ENCODE data around the gene SPOCD1. TPM values are rescaled to one million over a fixed set of nuclear protein-coding genes. Genes with fewer than 3 reads are reported as not detected.

The SPOCD1 gene
- total RNA-seq, 4 donors from 2014 or later = 0.63 to 23.9 (median 23.2) TPM; not detected in 1

DNA sequence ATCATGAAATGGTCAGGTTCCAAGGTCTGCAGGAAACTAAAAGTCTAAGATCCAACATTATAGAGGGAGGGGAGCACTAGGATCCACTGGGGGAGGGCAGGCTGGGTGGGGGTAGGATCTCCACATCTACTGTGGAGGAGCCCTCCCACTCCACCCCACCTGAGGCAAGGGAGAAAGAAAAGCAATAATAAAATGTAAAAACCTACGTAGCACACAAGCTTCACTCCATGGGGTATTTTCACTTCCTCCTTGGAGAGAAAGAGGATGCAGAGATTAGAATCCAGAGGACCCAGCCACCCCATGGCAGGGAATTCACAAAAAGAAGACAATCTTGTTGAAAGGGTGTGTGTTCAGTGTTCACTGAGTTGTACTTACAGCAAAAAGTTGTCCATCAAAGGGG lies 14.4 kb downstream of the SPOCD1 start:
- DNase-seq (ENCODE audit: low spot score) = no peak
- TF ChIP-seq, protein P1, sequence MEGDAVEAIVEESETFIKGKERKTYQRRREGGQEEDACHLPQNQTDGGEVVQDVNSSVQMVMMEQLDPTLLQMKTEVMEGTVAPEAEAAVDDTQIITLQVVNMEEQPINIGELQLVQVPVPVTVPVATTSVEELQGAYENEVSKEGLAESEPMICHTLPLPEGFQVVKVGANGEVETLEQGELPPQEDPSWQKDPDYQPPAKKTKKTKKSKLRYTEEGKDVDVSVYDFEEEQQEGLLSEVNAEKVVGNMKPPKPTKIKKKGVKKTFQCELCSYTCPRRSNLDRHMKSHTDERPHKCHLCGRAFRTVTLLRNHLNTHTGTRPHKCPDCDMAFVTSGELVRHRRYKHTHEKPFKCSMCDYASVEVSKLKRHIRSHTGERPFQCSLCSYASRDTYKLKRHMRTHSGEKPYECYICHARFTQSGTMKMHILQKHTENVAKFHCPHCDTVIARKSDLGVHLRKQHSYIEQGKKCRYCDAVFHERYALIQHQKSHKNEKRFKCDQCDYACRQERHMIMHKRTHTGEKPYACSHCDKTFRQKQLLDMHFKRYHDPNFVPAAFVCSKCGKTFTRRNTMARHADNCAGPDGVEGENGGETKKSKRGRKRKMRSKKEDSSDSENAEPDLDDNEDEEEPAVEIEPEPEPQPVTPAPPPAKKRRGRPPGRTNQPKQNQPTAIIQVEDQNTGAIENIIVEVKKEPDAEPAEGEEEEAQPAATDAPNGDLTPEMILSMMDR (IDR thresholded peaks at IDR 0.05) = no peak
- ATAC-seq (ENCODE audit: low FRiP score) = no peak

DNA sequence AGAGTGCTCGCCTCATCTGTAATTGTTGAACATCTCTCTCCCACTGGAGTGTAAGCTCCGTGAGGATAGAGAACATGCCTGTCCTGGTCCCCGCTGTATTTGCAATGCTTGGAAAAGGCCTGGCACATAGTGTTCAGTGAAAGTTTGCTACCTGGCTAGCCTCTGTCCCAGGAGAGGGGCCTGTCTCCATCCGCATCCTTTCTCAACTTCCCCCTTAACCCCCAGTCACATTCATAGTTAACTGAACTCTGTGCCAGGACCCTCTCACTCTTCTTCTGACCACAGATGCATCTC lies 15.2 kb downstream of the SPOCD1 start:
- DNase-seq (ENCODE audit: low spot score) (peak; percentile 4), ATAC-seq (ENCODE audit: low FRiP score) (no peak)
- TF ChIP-seq, protein P1 (IDR thresholded peaks at IDR 0.05) = no peak

DNA sequence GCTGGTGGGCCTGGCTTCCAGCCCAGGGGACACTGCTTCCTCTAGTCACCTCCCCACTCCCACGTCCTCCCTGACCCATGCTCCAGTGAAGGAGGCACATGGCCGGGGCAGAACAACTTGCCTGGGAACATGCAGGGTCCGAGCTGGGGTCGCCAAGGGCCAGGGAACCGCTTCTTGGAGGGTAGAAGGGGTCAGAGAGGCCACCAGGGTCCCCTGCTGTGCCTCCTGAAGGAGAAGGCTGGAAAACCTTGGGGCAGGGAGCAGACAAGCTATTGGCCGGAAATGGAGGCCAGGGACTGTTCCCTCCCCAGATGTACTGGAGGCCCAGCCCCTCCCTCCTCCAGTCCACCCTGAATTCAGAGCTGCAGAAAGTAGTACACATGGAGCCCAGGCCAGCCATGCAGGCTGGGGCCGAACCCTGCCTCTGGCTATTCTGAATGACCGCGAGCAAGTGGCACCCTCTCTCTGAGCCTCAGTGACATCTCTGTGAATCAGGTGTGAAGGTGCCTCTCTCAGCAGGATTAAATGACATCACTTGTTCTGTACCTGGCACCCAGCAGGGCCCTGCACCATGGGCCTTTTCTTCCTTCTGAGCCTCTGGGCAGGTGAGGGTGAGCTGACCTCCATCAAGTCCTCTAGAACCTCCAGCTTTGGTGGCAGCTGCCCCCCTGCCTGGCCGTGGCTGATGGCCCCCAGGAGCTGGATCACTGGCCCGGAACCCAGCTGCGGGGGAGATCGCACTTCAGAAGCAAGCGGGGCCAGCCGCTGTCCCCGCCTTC lies 15.7 kb downstream of the SPOCD1 start:
- DNase-seq (ENCODE audit: low spot score) (peak; percentile 10), ATAC-seq (ENCODE audit: low FRiP score) (no peak)
- TF ChIP-seq, protein P1 (IDR thresholded peaks at IDR 0.05) = no peak

DNA sequence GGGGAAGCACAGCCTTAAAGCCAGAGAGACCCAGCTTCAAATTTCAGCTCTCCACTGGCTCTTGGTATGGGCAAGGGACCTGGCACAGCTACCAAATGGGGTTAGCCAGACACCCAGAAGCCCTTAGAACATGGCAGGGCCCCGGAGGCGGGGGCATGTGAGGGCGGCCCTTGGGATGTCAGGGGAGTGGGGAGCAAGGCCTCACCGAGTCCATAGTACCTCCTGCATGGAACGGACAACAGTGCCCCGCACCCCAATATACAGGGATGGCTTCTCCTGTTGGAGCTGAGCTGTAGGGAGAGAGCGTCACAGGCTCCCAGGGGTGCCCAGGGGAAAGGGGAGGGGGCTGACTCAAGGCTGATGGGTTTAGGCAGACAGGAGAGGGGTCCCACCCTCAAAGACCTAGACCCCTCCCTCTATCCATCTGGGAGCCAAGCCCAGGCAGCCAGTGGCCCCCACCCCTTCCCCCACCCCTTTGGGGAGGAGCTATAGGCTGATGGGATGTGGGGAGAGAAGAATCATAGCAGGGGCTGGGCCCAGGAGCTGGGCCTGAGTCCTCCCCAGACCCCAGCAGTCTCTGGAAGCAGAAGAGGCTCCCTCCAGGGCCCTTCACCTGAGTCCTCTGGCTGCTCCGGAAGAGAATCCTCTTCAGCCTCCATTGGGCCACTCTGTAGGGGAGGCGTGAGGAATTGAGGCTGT lies 16.5 kb downstream of the SPOCD1 start:
- ATAC-seq (ENCODE audit: low FRiP score) = no peak
- TF ChIP-seq, protein P1 (IDR thresholded peaks at IDR 0.05) = no peak
- peak; percentile 20 for DNase-seq (ENCODE audit: low spot score)

DNA sequence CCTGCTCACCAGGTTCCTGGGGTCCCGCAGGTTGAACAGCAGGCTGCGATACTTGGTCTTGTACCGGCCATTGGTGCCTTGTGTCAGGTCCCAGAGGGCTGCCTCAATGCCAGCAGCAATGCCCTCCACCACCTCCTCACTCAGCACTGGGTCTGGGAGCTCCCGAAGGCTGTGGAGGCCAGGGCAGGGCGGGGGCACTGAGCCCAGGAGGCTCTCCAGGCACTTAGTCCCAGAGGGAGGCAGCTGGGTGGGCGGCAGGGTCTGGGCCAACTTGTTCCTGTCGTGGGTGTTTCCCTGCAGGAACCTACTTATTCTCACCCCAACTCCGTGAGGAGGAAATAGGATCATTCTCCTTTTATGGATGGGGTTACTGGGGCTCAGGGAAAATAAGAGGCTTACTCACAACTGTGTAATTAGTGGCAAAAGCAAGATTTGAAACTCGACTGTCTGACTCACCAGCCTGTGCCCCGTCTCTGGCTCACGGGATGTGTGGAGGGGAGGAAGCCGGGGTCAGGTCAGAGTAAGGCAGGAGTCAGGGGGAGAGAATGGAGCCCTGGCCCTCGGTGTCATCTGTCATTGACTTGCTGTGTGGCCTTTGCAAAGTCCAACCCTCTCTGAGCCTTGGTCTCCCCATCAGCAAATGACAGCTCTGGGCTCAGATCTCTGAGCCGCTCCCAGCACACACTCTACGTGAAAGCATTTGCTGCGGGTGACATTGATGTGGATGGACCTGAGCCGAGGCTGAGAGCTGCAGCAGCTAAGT lies 17.2 kb downstream of the SPOCD1 start:
- peak; percentile 26 for DNase-seq (ENCODE audit: low spot score)
- peak; percentile 90 for ATAC-seq (ENCODE audit: low FRiP score)
- TF ChIP-seq, protein P1 (IDR thresholded peaks at IDR 0.05) = no peak

DNA sequence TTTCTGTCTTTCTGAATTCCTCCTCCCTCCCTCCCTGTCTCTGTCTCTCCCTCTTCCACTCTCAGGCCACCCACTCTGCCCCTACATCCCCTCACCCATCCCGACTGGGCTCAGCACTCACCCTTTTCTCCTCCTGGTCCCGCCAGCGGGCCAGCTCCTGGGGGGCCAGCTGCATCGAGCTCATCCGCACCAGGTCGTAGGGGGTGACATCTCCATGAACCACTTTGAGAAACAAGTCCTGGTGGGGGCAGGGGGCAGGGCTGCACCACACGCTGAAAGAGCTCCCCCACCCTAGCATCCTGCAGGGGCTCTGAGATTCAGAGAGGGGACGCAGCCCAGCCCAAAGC lies 17.8 kb downstream of the SPOCD1 start:
- ATAC-seq (ENCODE audit: low FRiP score) (no peak), DNase-seq (ENCODE audit: low spot score) (no peak)

More for the DNA sequence above, 17.8 kb downstream of the SPOCD1 start:
- TF ChIP-seq, protein P1 (IDR thresholded peaks at IDR 0.05) = no peak

All from omental fat pad (tissue), 4 donors.